GM15510 (cell line): ENCODE results near the gene RHOBTB3.

Experiments used
- POLR2A ChIP-seq: IDR thresholded peaks from 3 replicates; pipeline ENCODE4 v1.6.1; 2011; ENCODE audit warnings: borderline replicate concordance; ENCODE audit not compliant: insufficient read length; ENCODE audit errors: extremely low read depth

Gene RHOBTB3

DNA sequence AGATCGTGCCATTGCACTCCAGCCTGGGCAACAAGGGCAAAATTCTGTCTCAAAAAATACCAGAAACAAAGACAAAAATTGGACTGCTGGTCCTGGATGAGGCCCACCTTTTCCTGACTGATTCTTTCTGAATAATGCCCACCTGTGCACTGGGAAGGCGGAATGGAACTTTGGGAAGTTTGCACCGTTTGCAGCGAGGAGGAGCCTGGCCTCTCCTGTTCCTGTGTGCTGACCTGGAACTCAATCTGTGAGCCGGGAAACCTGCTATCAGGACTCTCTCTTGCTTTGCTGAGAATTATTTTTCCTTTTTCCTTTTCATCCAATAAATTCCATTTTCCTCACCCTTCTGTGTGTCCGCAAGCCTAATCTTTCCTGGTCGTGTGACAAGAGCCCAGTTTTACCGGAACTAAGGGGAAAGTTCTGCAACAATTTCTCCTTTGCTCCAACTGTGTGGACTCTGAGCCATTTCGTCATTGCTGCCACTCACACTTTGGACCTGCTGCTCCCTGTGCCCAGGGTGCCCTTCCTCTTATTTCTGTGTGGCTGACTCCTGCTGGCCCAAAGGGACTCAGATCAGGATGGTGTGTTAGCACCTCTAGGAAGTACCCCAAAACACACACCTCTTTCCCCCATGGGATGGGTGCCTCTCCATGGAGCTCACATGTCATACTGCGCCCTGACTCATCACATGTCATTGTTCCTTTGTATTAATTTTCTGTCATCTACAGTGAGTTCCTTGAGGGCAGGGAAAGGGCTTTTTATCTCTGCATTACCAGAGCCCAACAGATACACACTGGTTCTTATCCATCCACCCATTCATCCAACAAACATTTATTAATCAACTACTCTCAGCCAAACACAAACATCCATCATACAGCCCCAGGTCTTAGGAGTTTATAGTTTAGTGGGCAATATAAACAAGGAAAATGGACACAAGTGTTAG, 96.1 kb downstream of the RHOBTB3 start:
- no peak for TF ChIP-seq POLR2A

DNA sequence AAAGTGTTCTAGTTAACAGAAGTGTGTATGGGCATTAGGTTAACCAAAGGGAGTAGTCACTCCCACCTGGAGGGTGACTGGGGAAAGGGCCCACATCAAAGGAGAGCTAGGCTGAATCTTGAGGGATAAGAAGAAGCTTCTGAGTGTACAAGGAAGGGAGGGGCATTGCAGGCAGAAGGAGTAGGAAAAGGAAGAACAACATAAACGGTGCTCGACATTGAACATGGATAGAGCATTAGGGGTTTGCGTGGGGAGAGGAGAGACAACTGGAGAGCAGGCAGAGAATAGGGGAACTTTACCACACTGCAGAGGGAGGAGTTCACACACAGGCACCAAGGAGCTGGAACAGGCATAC, 96.7 kb downstream of the RHOBTB3 start:
- no peak for TF ChIP-seq POLR2A

DNA sequence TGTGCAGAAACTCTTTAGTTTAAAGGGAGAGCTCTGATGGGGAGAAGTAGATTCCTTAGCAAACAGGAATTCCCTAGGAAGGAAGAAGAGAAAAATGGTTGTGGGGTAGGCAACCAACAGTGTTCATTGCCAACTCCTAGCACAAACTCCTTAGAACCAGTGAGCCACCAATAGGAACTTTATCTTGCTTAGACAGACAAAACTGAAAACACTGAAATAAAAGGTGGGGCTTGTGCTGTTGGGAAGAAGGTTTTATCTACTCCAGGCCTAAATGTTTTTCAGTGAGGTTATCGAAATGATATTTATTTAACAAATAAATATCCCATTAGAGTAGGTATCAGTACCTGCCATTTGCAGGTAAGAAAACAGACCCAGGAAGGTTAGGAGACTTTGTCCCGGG, 99.1 kb downstream of the RHOBTB3 start:
- TF ChIP-seq POLR2A, result no peak

DNA sequence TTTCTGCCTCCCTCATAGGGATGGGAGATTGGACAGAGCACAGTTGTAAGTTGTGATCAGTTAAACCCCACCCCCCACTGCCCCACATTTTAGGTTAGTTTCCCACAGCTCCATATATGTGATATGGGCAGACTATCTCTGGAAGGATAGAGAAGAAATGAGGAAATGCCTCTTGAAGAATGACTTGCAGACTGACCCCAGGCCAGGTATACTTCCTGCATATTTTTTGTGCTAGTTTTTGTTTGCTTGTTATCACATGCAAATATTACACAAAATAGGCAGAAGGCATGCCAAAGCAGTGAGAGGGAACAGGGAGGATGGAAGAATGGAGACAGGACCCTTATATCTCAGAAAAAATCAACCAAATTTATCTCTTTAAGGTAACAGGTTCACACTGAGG, 101.5 kb downstream of the RHOBTB3 start:
- no peak for TF ChIP-seq POLR2A

DNA sequence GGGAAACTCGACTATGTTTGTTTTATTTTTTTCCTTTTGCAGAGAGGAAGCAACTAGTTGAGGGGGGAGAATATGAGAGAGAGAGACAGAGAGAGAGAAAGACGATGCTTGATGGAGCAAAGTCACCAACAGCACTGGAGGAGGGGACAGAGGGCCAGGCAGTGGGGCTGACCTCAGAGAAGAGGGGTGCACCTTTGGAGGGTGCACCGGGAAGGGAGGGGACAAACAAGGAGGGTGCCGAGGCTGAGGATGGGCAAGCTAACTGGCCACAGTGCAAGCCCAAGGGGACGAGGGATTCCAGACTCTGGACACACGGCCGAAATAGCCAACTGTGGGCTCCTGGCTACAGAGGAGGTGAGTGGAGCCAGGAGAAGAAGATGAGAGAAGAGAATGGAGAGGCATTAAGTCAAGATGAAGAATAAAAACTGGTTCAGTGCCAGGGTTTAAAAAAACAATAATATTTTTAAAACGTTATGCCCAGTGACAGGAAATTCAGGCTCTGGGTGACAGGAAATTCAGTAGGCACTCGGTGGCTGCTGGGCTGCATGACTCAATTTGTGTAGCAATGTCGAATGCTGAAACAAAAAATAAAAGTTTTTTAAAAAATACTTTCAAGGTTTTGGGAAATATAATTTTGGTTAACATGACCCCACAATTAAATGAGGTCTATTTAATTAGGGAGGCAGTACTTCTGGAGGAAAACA, 104.7 kb downstream of the RHOBTB3 start:
- TF ChIP-seq POLR2A, result no peak

DNA sequence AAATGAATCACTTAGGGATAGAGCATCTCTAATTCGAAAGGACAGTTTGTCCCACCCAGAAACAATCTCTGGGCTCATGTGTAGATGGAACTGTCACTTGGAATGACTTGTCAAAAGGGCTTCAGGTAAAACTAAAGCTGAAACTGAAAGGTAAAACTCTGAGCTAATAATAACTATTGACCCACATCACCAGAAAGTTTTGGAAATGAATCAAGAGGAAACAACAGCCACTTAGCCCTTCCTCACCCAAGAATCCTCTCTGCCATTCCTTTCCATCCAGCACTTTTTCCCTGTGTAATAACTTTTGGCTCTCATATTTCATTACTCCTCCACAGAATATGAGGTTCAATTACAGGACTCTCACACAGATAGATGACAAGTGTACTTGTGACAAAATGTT, 105.4 kb downstream of the RHOBTB3 start:
- no peak for TF ChIP-seq POLR2A

DNA sequence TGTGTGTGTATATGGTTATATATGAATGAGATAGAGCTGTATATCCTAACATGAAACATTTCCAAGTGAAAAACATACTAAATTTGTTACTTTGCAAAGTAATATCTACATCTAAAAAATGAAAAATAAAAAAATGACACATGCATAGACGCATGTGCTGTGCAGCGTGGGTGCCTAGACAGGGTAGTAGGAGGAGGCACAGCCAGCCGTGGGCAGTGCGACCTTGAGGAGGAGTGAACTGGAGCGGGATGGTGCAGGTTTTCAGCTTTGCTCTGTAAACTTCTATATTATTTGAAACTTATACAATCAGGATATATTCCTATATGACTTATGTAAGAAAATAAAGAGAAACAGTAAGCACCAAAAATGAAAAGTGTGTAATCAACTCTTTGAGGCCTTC, 106.4 kb downstream of the RHOBTB3 start:
- no peak for TF ChIP-seq POLR2A

DNA sequence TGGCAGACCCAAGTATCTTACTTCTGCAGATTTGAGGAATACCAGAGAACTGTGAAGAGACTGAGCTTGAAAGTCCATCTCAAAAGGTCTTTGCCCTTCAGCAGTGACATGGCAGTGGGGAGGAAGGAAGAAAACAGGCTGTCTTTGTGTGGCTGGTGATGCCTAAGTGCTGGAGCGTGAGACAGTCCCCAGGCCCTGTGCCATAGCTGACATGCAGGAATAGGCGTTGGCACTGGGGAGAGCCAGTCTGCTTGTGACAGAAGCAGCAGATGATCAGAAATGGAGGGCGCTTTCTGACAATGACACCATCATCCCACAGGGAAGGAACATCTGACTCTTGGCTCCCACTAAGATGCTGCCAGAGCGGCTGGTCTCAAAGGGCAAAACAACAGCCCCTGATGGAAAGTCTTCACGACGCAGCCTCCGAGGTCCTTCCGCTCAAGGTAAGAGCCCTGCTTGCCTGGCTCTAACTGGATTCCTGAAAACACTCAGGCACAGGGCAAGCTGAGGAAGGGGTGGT, 106.9 kb downstream of the RHOBTB3 start:
- TF ChIP-seq POLR2A, result no peak

DNA sequence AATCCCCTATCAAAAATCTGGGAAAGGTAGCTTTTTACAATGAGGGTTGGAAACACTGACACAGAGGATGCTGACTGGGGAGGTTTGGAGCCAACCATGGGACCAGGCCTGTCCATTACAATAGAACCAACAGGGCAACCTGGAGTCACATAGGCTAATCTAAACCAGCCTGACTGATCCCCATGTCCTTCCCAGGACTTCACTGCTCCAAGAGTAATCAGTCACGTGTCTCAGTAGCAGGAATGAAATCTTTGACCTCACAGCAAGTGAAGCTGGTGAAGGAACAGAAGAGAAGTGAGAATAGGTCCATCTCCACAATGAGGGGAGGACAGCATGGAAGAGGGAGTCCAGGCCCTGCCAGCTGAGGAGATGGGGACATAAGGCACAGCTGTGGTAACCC, 107.4 kb downstream of the RHOBTB3 start:
- no peak for TF ChIP-seq POLR2A

DNA sequence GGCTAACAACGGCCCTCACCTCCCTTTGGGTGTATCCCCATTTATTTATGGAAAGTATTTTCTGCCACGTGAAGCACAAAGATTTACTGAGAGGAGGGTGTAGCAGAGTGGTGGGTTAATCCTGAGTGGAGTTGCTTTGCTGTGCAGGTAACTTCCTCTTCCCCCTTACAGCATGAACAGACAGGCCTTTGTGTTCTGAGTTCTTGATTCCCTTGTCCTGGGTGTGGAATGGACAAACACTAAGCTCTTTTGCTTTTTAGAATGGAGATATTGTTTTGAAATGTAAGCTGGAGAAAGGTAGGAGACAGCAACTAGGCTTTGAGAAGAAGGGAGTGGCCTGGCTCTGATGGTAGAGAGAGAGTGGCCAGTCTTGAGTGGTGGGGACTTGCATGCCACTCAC, 108.5 kb downstream of the RHOBTB3 start:
- TF ChIP-seq POLR2A, result no peak

DNA sequence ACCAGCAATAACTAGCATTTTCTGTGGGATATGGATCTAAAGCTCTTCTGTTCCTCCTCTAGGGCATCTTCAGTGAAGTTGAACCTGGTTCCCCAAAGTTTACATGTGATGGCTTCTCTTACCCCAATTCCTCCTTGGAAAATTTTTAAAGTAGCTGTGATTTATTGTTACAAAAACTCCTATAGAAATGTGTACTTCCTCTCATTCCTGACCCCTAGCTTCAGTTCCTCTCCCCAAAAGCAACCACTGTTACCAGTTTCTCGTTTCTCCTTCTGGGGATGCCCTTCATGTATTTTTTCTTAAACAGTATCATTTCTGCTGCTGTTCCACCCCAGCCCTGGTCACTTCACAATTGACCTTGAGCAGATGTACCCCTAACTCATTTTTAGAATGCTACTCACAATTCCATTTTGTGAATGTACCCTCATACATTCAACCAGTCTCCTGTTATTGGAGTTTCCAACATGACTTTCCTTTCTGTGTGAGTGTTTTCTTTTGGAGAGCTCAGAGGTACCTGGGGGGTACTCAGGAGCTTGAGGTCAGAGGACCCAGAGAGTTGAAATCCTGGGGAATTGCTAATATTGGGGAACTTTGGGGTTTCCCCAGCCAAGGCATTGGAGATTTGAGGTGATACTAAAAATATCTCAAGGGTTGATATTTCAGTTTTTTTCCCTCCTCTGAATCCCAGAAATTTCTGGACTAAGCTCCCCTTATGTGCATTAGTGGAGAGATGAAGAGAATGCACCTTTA, 110.0 kb downstream of the RHOBTB3 start:
- TF ChIP-seq POLR2A, result no peak

DNA sequence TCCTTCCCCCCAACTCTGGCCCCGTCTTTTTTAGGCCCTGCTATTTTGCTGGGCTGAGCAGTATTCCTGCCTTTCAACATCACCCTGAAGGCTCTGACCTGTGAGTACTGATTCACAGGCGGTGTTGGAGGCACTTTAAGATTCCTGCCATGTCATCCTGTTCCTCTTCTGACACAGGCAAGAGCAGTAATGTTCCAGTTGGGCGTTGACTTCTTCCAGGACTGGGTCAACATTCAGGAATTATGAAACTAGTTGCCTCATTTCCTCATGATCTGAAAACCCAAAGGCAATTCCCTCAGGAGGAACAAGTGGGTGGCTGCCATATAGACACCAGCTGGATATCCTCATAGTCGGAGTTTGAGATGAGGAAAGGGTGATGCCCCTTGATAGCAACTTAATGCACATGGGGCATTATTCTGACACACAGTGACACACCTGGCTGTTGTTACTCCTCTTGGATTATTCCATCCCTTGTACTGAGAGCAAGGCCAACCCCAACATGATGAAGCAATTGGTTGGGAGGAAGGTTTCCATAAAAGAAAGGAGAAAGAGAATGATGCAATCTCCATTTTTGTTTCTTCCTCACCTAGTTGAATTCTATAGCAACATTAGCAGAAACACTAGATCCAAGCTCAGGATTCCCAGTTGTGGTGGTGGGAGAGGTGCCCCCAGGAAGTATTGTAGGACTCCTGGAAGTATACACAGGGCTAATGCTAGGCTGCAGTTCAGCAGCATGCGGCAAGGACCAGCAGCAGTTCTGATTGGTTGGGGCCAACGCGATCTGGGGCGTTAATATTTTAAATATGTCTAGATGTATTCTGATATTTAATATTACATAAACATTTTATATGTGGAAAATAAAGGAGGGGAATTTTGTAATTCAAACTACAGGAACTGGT, 111.0 kb downstream of the RHOBTB3 start:
- no peak for TF ChIP-seq POLR2A

DNA sequence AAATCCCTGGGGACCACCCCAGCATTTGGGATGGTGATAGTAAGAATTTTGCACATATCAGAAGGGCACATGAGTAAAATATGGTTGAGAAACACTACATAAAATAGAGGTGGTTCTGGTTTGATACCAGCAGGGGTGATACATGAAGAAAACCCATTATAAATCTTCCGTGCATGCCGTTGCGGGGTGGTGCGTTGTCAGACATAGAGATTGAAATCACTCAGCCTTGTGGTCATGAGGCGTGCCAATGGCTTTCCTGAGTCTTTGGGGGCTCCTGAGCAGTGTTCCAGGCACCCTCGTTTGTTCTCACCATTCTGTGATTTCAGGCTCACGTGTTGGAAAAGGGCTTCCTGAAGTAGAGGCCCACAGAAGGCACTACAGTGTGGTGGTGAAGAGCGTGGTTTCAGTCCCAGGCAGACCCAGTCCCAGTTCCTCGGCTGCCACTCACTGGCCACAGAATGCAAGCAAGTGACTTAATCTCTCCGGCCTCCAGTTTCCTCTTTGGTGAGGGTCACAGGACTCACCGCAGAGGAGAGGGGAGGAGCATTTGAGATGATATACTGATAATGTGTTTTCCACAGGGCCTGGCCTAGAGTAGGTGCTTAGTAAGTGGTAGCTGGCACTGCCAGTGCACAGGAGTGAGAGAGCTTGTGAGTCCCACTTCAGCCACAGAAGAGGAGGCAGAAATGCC, 111.9 kb downstream of the RHOBTB3 start:
- TF ChIP-seq POLR2A, result no peak
